GM12864 (cell line): Measurements from ENCODE around the gene LETM1.

Experiments used
- DNase-seq: peaks from one replicate; pipeline ENCODE4 v3.0.0-alpha.2; 2011; ENCODE audit warnings: low read depth
- H3K4me3 ChIP-seq: 2 replicates; pipeline ENCODE4 v1.5.1; 2011; ENCODE audit warnings: mild to moderate bottlenecking, low read depth, low read length, control low read depth
- TF ChIP-seq, protein P1 (sequence below): IDR thresholded peaks from 2 replicates; pipeline ENCODE4 v1.5.1; 2011; ENCODE audit warnings: low read depth, mild to moderate bottlenecking, moderate library complexity, low read length, control low read depth, inconsistent platforms; ENCODE audit errors: missing control alignments

The LETM1 gene

DNA sequence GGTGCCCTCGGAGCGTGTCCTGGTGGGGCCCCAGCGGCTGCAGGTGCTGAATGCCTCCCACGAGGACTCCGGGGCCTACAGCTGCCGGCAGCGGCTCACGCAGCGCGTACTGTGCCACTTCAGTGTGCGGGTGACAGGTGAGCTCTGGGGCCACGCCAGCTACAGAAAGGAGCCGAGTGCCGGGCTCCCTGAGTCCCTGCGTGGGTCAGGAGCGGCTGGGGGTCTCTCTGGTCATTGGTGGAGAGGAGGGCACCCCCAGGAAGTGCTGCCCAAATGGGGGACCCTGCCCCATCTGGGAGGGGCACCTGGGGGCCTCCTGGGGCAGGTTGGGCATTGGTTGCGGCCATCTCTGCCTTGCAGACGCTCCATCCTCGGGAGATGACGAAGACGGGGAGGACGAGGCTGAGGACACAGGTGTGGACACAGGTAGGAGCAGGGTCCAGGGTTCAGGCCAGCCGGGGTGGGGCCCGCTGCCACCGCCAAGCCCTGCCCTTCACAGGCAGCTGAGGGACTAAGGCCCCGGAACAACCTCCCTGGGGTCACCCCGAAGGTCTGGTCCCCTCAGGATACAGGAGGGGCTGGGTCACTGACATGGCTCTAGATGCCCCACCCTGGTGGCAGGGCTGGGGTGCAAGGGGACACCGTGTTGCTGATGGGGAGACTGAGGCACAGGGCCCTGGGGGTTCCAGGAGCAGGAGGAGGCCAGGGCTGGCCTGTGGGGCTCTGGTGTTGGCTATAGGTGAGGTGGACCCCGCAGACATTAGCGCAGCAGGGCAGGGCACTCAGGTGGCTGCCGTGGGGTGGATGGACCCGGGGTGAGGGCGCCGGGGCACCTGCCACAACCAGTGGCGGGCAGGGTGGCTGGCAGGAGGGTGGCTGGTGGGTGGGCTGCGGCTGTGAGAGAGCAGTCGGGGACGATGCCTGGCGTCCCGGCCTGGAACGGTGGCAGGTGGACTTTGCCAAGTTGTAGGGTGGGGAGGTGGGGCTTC is 56.3 kb downstream of the LETM1 start:
- no peak for DNase-seq
- no peak overlapping the region for H3K4me3 ChIP-seq
- TF ChIP-seq, protein P1, sequence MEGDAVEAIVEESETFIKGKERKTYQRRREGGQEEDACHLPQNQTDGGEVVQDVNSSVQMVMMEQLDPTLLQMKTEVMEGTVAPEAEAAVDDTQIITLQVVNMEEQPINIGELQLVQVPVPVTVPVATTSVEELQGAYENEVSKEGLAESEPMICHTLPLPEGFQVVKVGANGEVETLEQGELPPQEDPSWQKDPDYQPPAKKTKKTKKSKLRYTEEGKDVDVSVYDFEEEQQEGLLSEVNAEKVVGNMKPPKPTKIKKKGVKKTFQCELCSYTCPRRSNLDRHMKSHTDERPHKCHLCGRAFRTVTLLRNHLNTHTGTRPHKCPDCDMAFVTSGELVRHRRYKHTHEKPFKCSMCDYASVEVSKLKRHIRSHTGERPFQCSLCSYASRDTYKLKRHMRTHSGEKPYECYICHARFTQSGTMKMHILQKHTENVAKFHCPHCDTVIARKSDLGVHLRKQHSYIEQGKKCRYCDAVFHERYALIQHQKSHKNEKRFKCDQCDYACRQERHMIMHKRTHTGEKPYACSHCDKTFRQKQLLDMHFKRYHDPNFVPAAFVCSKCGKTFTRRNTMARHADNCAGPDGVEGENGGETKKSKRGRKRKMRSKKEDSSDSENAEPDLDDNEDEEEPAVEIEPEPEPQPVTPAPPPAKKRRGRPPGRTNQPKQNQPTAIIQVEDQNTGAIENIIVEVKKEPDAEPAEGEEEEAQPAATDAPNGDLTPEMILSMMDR, result no peak

DNA sequence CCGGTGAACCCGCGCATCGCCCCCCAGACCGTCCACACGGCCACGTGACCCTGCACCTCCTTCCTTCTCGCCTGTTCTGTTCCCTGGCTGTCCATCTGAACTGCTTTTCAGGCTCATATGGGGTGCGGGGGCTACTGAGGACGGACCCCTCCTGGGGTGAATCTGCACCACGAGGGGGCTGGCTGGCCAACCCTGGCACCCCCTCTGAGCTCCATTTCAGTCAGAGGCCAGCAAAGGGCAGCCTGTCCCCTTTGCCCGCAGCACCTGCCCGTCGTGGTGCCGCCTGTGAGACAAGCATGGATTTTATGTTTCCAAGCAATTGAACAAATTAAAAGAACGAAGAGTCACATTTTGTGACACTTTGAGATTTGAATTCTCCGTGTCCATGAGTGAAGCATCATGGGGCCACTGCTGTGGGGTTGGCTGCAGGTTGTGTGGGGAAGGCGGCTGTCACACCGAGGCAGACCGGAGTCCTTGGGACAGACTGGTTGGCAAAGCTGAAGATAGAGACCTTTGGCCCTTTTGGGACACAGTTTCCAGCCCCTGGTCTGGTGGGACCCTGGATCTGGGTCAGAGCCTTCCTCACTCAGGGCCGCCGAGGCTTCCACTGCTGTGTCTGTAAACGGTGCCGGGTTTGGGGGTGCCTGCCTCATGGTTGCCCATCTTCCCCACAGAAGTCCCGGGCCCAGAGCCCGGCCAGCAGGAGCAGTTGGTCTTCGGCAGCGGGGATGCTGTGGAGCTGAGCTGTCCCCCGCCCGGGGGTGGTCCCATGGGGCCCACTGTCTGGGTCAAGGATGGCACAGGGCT is 57.2 kb downstream of the LETM1 start:
- TF ChIP-seq, protein P1, result no peak
- H3K4me3 ChIP-seq, result no peak overlapping the region

GRCh38 chr4:1797861-1798579 is 57.9 kb downstream of the LETM1 start:
- no peak for DNase-seq
- TF ChIP-seq, protein P1, result no peak
- H3K4me3 ChIP-seq, result no peak overlapping the region

More for the DNA sequence above, 57.2 kb downstream of the LETM1 start:
- DNase-seq, result no peak

DNA sequence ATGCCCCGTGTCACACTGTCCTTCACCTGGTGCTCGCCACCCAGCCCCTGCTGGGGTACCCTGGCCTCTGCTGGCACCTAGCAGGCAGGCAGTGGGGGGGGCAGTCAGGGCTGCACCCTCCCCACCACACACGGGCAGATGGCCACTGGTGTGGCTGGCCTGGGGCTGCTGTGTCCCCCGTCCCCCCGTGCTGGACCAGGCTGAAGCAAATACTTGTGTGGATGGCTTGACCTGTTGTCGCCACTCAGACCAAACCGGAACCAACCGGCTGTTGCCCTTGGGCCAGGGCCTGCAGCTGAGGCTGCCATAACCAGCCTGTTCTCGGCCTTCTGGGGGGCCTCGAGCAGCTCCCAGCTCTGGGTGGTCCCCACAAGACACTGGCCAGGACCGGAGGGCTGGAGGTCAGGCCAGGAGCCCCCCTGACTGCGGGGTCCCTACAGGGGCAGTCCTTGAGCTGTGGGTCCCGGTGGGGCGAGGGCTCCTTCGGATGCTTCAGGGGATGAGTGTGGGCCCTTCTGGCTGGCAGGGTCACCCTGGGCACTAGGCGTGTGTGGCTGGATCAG is 58.6 kb downstream of the LETM1 start:
- TF ChIP-seq, protein P1, result no peak
- no peak for DNase-seq
- H3K4me3 ChIP-seq, result no peak overlapping the region

GRCh38 chr4:1796486-1797204 is 59.3 kb downstream of the LETM1 start:
- no peak for DNase-seq
- H3K4me3 ChIP-seq, result no peak overlapping the region
- TF ChIP-seq, protein P1, result no peak
